ENCODE data around the gene RANBP9. TPM values are rescaled to one million over a fixed set of nuclear protein-coding genes. Genes with fewer than 3 reads are reported as not detected.

The RANBP9 gene
- total RNA-seq, 1 experiment from 2014 or later, result 17.5 TPM

Other genes with a start within 250 kb of the RANBP9 start
- gene GFOD1, start 224.2 kb downstream of the RANBP9 start, total RNA-seq (2014; rRNA removed; shearing (Covaris generic); ENCODE audit: low replicate concordance), result 27.1 and 29.5 TPM in 2 replicates
- gene SIRT5, start 137.2 kb downstream of the RANBP9 start, total RNA-seq (2014; rRNA removed; shearing (Covaris generic); ENCODE audit: low replicate concordance), result 15.2 and 16.1 TPM in 2 replicates
- gene NOL7, start 96.5 kb downstream of the RANBP9 start, total RNA-seq (2014; rRNA removed; shearing (Covaris generic); ENCODE audit: low replicate concordance), result 96.0 and 110 TPM in 2 replicates
- 17.9 and 30.8 TPM in 2 replicates for gene MCUR1, start 102.7 kb upstream of the RANBP9 start, total RNA-seq (2014; rRNA removed; shearing (Covaris generic); ENCODE audit: low replicate concordance)
- gene RNF182, start 213.1 kb upstream of the RANBP9 start, total RNA-seq (2014; rRNA removed; shearing (Covaris generic); ENCODE audit: low replicate concordance), result not detected in 2 replicates

Data from Karpas-422 (cell line).